Heart left ventricle (tissue), 16 donors: ENCODE results near the gene FAM168A. TPM values are rescaled to one million over a fixed set of nuclear protein-coding genes. Genes with fewer than 3 reads are reported as not detected.

Experiments
- ATAC-seq, 4 donors: fragments of 200-7000 bp; cut with Tn5 transposase; one replicate each; pipeline ENCODE4 v1.9.1; 2020 to 2022; ENCODE audit warnings: moderate library complexity in 4 of 4, mild to moderate bottlenecking in 3 of 4, moderate number of reproducible peaks in 1 of 4
- DNase-seq, 5 donors: peaks; one replicate each; pipeline ENCODE4 v3.0.0-alpha.2; 2020
- H3K27ac ChIP-seq, 12 donors: fragments of 200-600 bp; sonication (generic) in 4 of 12; one replicate each; pipeline versions ENCODE4 v1.5.0 to v1.8.0; 2016 to 2022; ENCODE audit warnings: mild to moderate bottlenecking in 2 of 12
- H3K27me3 ChIP-seq, 9 donors: fragments of 200-600 bp; sonication (generic) in 2 of 9; one replicate each; pipeline versions ENCODE4 v1.5.1 to v1.8.0; 2016 to 2022; ENCODE audit warnings: mild to moderate bottlenecking in 3 of 9
- H3K36me3 ChIP-seq, 9 donors: fragments of 200-600 bp; sonication (generic) in 2 of 9; one replicate each; pipeline versions ENCODE4 v1.5.0 to v1.8.0; 2018 to 2022; ENCODE audit warnings: mild to moderate bottlenecking in 2 of 9
- H3K4me1 ChIP-seq, 12 donors: fragments of 200-600 bp; sonication (generic) in 4 of 12; one replicate each; pipeline versions ENCODE4 v1.5.0 to v1.8.0; 2016 to 2022; ENCODE audit warnings: mild to moderate bottlenecking in 3 of 12
- H3K4me3 ChIP-seq, 12 donors: fragments of 200-600 bp; sonication (generic) in 4 of 12; one replicate each; pipeline versions ENCODE4 v1.5.0 to v1.8.0; 2017 to 2022; ENCODE audit warnings: mild to moderate bottlenecking in 9 of 12, moderate library complexity in 4 of 12
- H3K9me3 ChIP-seq, 12 donors: fragments of 200-600 bp; sonication (generic) in 4 of 12; one replicate each; pipeline versions ENCODE4 v1.5.0 to v1.8.0; 2016 to 2022; ENCODE audit warnings: mild to moderate bottlenecking in 1 of 12
- POLR2A ChIP-seq, 2 donors: fragments of 450-650 bp; IDR thresholded peaks; one replicate each; pipeline ENCODE4 v1.6.1; 2017; ENCODE audit warnings: antibody characterized with exemption in 2 of 2, mild to moderate bottlenecking in 2 of 2, moderate library complexity in 2 of 2
- WGBS, 4 donors: extraction: QIAGEN DNeasy Blood & Tissue Kit in 2 of 4; methylation state at CpG; one replicate each; pipeline versions ENCODE4 v1.1.5 to v1.1.7; 2013 to 2018; 5-methylcytosine and 5-hydroxymethylcytosine counted together
- intact Hi-C, 10 donors: fragments of 100-400 bp; cut with DNase I; formaldehyde crosslinking; loops; one replicate each; pipeline versions ENCODE4 v1.11.1 to v1.14.2; 2022
- polyA plus RNA-seq, 2 donors: library from polyadenylated mRNA; stranded (reverse); fragments of 200-250 nt; gene quantifications; one replicate each; pipeline ENCODE4 v1.2.3, GENCODE V29; 2013
- total RNA-seq, 9 donors: library from RNA; depleted of rRNA in 2 of 9; stranded (reverse); fragments of >200 nt in 2 of 9; fragmentation: NEBNext Ultra II Directional in 3 of 9; extraction: Animal tissue kit (Norgen Biotek cat#: 25700) in 3 of 9; gene quantifications; one replicate each; pipeline versions ENCODE4 v1.1.0 to v1.2.4, GENCODE V29; 2016 to 2023
- TF ChIP-seq, protein P1 (sequence below), 12 donors: fragments of 200-600 bp; sonication (generic) in 4 of 12; IDR thresholded peaks; one replicate each; pipeline versions ENCODE4 v1.5.0 to v1.8.0; 2018 to 2022; ENCODE audit warnings: antibody characterized with exemption in 12 of 12, mild to moderate bottlenecking in 5 of 12
- donor health status: ischemic (EF 13 %, LVEDD 7.1; RV severe dilation, severe dysfunction).
- donor health status: healthy with polysubstance abuse.
- donor health status: DM: no; HTN: yes; CAD: no.
- donor health status: DM: no; HTN: no; CAD: no.
- donor health status: ischemic (EF 25% LVEDD 6.9; RV normal size, moderate dysfunction).
- donor health status: ischemic (EF 25% LVEDD 5.7; RV mildly dilated, moderate dysfunction).
- donor health status: healthy.
- donor health status: DM: yes; HTN: yes; CAD: no.
- donor health status: ischemic (EF 35%, LVEDD 5.7; RV mildly dilated, moderate dysfunction).
- donor health status: nonischemic (EF 11% LVEDD 7.7; RV severe dilation, severe dysfunction).
- donor health status: DM: yes; HTN: yes; CAD: no.
- donor health status: PGD.
- donor health status: ischemic (EF 29% LVEDD 5.4; RV normal size, mild dysfunction).
- donor health status: nonischemic (EF 23%, LVEDD 6.1; RV moderate dilation, normal function).

Gene FAM168A
- total and polyA plus RNA-seq, 11 donors, result 9.0 to 39.1 (median 27.8) TPM

DNA sequence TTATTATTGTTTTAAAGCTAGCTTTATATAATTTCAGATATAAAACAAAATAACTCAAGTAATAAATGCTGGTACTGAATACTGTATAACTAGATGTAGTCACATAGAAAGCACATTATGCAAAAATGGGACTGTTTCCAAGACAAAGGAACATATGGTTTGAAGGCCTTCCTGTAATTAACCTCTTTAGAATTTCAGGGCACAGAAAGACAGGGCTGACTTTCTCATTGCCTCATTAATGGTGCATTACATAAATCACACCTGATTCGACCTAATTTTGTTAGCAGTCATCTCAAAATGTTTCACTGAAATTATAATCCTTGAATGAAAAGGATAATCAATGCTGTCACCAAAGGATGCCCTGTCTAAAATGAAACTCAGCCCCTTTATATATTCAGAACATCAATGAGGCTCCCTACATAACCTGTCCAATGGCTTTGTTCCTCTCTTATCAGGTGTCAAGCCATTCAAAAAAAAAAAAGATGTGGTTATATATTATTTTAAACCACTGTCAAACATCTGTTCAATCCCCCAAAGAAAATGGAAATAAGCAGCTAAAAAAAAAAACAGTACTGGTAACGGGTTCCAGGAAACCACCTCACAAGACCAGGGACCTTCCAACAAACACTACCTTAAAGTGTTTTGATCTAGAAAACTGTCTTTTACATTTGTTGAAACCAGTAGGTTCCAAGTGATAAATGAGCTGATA is 77.4 kb downstream of the FAM168A start:
- H3K36me3 ChIP-seq, result no peaks in the 10 kb centered on the region
- 52 to 56% (median 53%) methylated on average over 2 of the region's 2 CpGs for WGBS, 4 donors
- no peaks in the 10 kb centered on the region for H3K9me3 ChIP-seq
- H3K27me3 ChIP-seq, result no peaks in the 10 kb centered on the region
- H3K27ac ChIP-seq, result no peak overlapping the region
- H3K4me3 ChIP-seq, result no peak overlapping the region
- DNase-seq, result no peak
- peaks cover 0 to 15% (median 7%) of the 10 kb centered on the region in 12 donors for H3K4me1 ChIP-seq
- intact Hi-C loops, result no loop called here
- TF ChIP-seq, protein P1, sequence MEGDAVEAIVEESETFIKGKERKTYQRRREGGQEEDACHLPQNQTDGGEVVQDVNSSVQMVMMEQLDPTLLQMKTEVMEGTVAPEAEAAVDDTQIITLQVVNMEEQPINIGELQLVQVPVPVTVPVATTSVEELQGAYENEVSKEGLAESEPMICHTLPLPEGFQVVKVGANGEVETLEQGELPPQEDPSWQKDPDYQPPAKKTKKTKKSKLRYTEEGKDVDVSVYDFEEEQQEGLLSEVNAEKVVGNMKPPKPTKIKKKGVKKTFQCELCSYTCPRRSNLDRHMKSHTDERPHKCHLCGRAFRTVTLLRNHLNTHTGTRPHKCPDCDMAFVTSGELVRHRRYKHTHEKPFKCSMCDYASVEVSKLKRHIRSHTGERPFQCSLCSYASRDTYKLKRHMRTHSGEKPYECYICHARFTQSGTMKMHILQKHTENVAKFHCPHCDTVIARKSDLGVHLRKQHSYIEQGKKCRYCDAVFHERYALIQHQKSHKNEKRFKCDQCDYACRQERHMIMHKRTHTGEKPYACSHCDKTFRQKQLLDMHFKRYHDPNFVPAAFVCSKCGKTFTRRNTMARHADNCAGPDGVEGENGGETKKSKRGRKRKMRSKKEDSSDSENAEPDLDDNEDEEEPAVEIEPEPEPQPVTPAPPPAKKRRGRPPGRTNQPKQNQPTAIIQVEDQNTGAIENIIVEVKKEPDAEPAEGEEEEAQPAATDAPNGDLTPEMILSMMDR (IDR thresholded peaks at IDR 0.05), result no peak
- TF ChIP-seq POLR2A (IDR thresholded peaks at IDR 0.05), result no peak
- no peak for ATAC-seq

GRCh38 chr11:73519266-73519665 is 78.6 kb downstream of the FAM168A start:
- no peaks in the 10 kb centered on the region for H3K27me3 ChIP-seq
- TF ChIP-seq POLR2A (IDR thresholded peaks at IDR 0.05), result no peak
- TF ChIP-seq, protein P1 (IDR thresholded peaks at IDR 0.05), result no peak
- peaks cover 0 to 15% (median 6%) of the 10 kb centered on the region in 12 donors for H3K4me1 ChIP-seq
- no peaks in the 10 kb centered on the region for H3K36me3 ChIP-seq
- ATAC-seq (no peak), DNase-seq (no peak)
- H3K4me3 ChIP-seq, result no peak overlapping the region
- no peak overlapping the region for H3K27ac ChIP-seq
- intact Hi-C loops, result no loop called here
- H3K9me3 ChIP-seq, result no peaks in the 10 kb centered on the region

DNA sequence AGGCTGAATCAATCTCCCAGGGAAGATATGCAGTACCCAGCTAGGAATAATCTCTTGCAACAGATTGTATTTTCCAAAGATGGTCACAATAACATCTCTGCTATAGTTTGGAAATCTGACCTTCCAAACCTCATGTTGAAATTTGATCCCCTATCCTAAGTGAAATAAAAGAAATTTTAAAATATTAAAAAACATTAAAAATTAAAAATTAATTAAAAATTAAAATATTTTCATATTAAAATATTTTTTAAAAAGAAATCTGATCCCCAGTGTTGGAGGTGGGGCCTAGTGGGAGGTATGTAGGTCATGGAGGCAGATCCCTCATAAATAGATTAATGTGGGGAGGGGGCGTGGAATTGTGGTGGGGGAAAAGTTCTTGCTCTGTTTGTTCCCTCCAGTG is 79.7 kb downstream of the FAM168A start:
- 90 to 100% (median 98%) methylated on average over 1 of the region's 1 CpG for WGBS, 4 donors
- no peak for ATAC-seq

GRCh38 chr11:73516080-73516479 is 81.8 kb downstream of the FAM168A start:
- intact Hi-C loops, result no loop called here
- no peak for TF ChIP-seq POLR2A (IDR thresholded peaks at IDR 0.05)
- TF ChIP-seq, protein P1 (IDR thresholded peaks at IDR 0.05), result no peak
- no peak for ATAC-seq

More for the DNA sequence above, 79.7 kb downstream of the FAM168A start:
- Histone ChIP-seq H3K9me3 (no peaks in the 10 kb centered on the region), H3K27ac (no peak overlapping the region), H3K36me3 (no peaks in the 10 kb centered on the region), H3K27me3 (no peaks in the 10 kb centered on the region), H3K4me3 (no peak overlapping the region), H3K4me1 (peaks cover 0 to 15% (median 6%) of the 10 kb centered on the region in 12 donors)
- DNase-seq, result no peak
- TF ChIP-seq, protein P1 (IDR thresholded peaks at IDR 0.05), result no peak
- TF ChIP-seq POLR2A (IDR thresholded peaks at IDR 0.05), result no peak
- intact Hi-C loops, result no loop called here

More at GRCh38 chr11:73516080-73516479, 81.8 kb downstream of the FAM168A start:
- Histone ChIP-seq H3K36me3 (no peaks in the 10 kb centered on the region), H3K9me3 (no peaks in the 10 kb centered on the region), H3K27me3 (no peaks in the 10 kb centered on the region), H3K4me3 (no peak overlapping the region), H3K27ac (no peak overlapping the region), H3K4me1 (peaks cover 0 to 19% (median 5%) of the 10 kb centered on the region in 12 donors)
- no peak for DNase-seq
